Vagina (tissue), 2 donors: Measurements from ENCODE around the gene CDK5RAP3. TPM values are rescaled to one million over a fixed set of nuclear protein-coding genes. Genes with fewer than 3 reads are reported as not detected.

Source experiments
- DNase-seq, 2 donors: peaks; one replicate each; pipeline ENCODE4 v3.0.0-alpha.2; 2017; ENCODE audit errors: extremely low spot score in 2 of 2
- H3K27ac ChIP-seq: fragments of 200-600 bp; sonication (generic); one replicate; pipeline ENCODE4 v1.5.1; 2019
- H3K27me3 ChIP-seq: fragments of 200-600 bp; sonication (generic); one replicate; pipeline ENCODE4 v1.5.1; 2019
- H3K36me3 ChIP-seq, 2 donors: fragments of 200-600 bp; sonication (generic); one replicate each; pipeline ENCODE4 v1.5.1; 2017 to 2019
- H3K4me1 ChIP-seq: fragments of 200-600 bp; sonication (generic); one replicate; pipeline ENCODE4 v1.5.1; 2019
- H3K4me3 ChIP-seq, 2 donors: fragments of 200-600 bp; sonication (generic); 1 replicate in 1 of 2; 2 replicates in 1 of 2; pipeline ENCODE4 v1.5.1; 2016 to 2019
- H3K9me3 ChIP-seq: fragments of 200-600 bp; sonication (generic); one replicate; pipeline ENCODE4 v1.5.1; 2019
- POLR2A ChIP-seq, 2 donors: fragments of 450-650 bp; IDR thresholded peaks; one replicate each; pipeline ENCODE4 v1.6.1; 2017; ENCODE audit warnings: antibody characterized with exemption in 2 of 2, mild to moderate bottlenecking in 2 of 2, moderate library complexity in 2 of 2
- POLR2AphosphoS5 ChIP-seq, 2 donors: sonication (generic); formaldehyde crosslinking; IDR thresholded peaks; one replicate each; pipeline ENCODE4 v1.9.0; 2017; ENCODE audit warnings: antibody characterized with exemption in 2 of 2, mild to moderate bottlenecking in 2 of 2, low read depth in 1 of 2; ENCODE audit not compliant: insufficient read depth in 1 of 2
- intact Hi-C: fragments of 100-400 bp; cut with DNase I; formaldehyde crosslinking; loops from one replicate; pipeline ENCODE4 v1.15.1; 2023
- total RNA-seq: library from RNA; depleted of rRNA; stranded (reverse); fragments of >200 nt; gene quantifications from one replicate; pipeline ENCODE4 v1.2.3, GENCODE V29; 2016
- TF ChIP-seq, protein P1 (sequence below), 3 experiments: fragments of 450-650 bp in 2 of 3; fragments of 200-600 bp in 1 of 3; sonication (generic) in 1 of 3; IDR thresholded peaks; one replicate each; pipeline ENCODE4 v1.5.1; 2017 to 2019; ENCODE audit warnings: antibody characterized with exemption in 3 of 3, mild to moderate bottlenecking in 2 of 3, moderate library complexity in 2 of 3

Gene CDK5RAP3
- total RNA-seq, 1 donor from 2014 or later = 144 TPM

DNA sequence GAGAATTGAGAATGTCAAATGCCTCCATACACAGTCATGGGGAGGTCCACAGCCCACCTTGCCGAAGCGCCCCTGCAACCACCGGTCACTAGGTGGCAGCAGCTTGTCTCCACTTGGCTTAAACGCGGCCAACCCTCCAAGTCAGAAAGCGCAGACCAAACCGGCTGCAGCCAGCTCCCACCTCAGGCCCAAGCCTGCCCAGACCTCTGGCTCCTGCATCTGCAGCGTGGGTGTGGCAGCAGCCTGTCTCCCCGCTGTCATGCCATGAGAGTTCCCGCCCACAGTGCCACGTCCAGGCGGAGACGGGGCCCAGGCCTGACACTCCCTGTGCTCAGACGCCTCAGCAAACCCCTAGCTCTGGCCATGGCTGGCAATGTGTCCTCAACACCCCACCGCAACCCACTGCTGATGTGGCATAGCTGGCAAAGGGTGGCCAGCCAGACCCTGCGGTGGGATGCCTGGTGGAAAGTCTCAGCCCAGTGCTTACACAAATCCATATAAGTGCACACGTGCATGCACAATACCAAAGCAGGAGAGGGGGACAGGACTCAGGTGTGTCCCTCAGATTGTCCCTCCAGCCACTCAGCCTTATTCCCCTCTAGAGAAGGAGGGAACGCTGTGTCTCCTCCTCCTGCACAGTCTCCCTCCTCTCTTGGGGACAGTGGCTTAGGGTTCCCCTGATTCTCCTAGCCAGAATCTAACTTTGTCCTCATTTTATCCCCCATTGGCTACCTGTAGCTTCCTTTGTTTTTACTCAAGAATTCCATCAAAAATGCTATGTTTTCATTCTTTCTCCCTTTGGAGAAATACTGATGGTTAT, 55.8 kb downstream of the CDK5RAP3 start:
- Histone ChIP-seq H3K9me3 (no peaks in the 10 kb centered on the region), H3K27me3 (no peaks in the 10 kb centered on the region), H3K4me3 (peak overlapping the region in 1 of 2 donors; percentile 61), H3K4me1 (peaks cover 38% of the 10 kb centered on the region), H3K36me3 (no peaks in the 10 kb centered on the region), H3K27ac (peak overlapping the region; percentile 77)
- TF ChIP-seq POLR2A (IDR thresholded peaks at IDR 0.05) = no peak
- TF ChIP-seq POLR2AphosphoS5 (IDR thresholded peaks at IDR 0.05; ENCODE audit: insufficient read depth in 1 of 2, low read depth in 1 of 2) = peak; percentile 42 to 73
- TF ChIP-seq, protein P1, sequence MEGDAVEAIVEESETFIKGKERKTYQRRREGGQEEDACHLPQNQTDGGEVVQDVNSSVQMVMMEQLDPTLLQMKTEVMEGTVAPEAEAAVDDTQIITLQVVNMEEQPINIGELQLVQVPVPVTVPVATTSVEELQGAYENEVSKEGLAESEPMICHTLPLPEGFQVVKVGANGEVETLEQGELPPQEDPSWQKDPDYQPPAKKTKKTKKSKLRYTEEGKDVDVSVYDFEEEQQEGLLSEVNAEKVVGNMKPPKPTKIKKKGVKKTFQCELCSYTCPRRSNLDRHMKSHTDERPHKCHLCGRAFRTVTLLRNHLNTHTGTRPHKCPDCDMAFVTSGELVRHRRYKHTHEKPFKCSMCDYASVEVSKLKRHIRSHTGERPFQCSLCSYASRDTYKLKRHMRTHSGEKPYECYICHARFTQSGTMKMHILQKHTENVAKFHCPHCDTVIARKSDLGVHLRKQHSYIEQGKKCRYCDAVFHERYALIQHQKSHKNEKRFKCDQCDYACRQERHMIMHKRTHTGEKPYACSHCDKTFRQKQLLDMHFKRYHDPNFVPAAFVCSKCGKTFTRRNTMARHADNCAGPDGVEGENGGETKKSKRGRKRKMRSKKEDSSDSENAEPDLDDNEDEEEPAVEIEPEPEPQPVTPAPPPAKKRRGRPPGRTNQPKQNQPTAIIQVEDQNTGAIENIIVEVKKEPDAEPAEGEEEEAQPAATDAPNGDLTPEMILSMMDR (IDR thresholded peaks at IDR 0.05) = peak; percentile 90 to 92 (median 91)
- intact Hi-C loops = loop anchor here (2.0 to 10.0 kb wide), 3 partner anchors 46 to 568 kb away; partner anchors contain the start of genes HOXB3, HOXB5 and PNPO
- peak in 1 of 2 donors; percentile 92 for DNase-seq

DNA sequence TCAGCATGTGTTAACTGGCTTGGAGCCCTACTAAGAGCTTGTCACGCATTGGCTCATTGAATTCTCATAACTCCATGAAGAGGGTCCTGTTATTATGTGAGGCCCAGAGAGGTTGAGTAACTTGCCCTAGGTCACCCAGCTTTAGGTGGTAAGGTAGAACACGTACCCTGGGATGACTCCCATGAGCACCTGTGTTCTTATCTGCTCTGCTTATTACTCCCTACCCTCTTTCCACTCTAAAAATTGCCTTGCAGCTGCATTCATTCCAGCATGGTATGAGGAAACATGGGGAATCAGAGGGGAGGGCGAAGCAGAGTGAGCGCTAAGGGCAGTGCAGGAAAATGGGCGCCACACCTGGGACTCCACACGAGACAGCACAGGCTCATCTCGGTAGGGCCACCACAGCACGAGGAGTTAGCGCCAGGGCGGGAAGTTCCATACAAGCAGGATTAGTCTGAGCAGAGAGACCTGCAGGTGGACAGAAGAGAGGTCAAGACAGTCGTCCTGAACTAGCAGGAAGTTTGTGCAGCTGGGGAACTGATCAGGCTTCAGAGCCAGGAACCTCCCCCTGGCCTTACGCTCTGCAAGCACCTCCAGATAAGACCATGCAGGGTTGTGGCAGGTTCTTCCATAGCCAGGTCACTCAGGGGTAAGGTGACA, 56.5 kb downstream of the CDK5RAP3 start:
- H3K4me1 ChIP-seq = peaks cover 38% of the 10 kb centered on the region
- DNase-seq = no peak
- no peak overlapping the region for H3K4me3 ChIP-seq
- no peaks in the 10 kb centered on the region for H3K27me3 ChIP-seq
- intact Hi-C loops = loop anchor here (2.0 to 10.0 kb wide), 3 partner anchors 45 to 567 kb away; partner anchors contain the start of genes HOXB3, HOXB5 and PNPO
- H3K36me3 ChIP-seq = no peaks in the 10 kb centered on the region
- H3K9me3 ChIP-seq = no peaks in the 10 kb centered on the region
- no peak overlapping the region for H3K27ac ChIP-seq
- TF ChIP-seq, protein P1 (IDR thresholded peaks at IDR 0.05) = no peak
- TF ChIP-seq POLR2AphosphoS5 (IDR thresholded peaks at IDR 0.05; ENCODE audit: insufficient read depth in 1 of 2, low read depth in 1 of 2) = no peak
- TF ChIP-seq POLR2A (IDR thresholded peaks at IDR 0.05) = no peak

DNA sequence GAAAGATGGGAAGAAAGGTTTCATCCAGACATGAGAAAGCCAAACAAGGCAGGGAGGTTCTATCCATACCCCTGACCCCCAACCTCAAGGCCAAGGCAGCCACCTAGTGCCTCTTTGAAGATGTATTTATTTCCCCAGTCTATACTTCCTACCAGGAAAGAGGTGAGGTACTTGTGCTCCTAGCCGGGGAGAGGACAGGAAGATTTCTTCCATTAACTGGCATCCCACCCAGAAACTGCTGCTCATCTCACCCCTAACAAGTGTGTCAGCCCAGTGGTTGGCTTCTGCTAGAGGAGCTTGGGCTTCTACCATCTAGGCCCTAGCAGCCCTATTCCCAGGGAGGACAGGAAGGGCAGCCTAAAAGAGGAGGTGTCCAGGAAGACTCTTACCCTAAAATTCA, 57.8 kb downstream of the CDK5RAP3 start:
- H3K27ac ChIP-seq = no peak overlapping the region
- no peaks in the 10 kb centered on the region for H3K27me3 ChIP-seq
- no peak overlapping the region for H3K4me3 ChIP-seq
- peaks cover 31% of the 10 kb centered on the region for H3K4me1 ChIP-seq
- H3K9me3 ChIP-seq = no peaks in the 10 kb centered on the region
- DNase-seq = no peak
- TF ChIP-seq POLR2AphosphoS5 (IDR thresholded peaks at IDR 0.05; ENCODE audit: insufficient read depth in 1 of 2, low read depth in 1 of 2) (no peak), POLR2A (IDR thresholded peaks at IDR 0.05) (no peak)
- TF ChIP-seq, protein P1 (IDR thresholded peaks at IDR 0.05) = no peak
- intact Hi-C loops = loop anchor here (10.0 kb wide), 2 partner anchors 84 to 566 kb away; partner anchors contain the start of genes HOXB3, HOXB5 and PNPO
- no peaks in the 10 kb centered on the region for H3K36me3 ChIP-seq

DNA sequence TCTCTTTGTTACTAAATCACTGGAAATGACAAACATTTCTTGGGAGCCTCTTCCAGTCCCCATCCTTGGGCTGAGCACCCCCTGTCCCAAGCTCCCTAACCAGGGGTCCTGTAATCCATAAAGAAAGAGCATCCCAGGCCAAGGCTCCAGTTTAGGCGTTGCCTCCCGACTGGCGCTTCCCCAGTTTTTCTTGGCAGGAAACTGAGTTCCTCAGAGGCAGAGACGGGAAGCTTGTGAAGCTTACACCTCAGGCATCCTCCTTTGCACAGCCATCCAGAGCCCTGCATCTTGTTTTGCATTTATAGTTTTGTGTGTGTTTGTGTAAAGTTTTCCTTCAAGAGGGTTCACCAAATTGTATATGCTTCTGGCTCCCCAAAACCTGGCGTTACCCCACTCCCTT, 59.6 kb downstream of the CDK5RAP3 start:
- no peak for TF ChIP-seq POLR2A (IDR thresholded peaks at IDR 0.05)
- TF ChIP-seq POLR2AphosphoS5 (IDR thresholded peaks at IDR 0.05; ENCODE audit: insufficient read depth in 1 of 2, low read depth in 1 of 2) = no peak
- TF ChIP-seq, protein P1 (IDR thresholded peaks at IDR 0.05) = no peak
- intact Hi-C loops = no loop called here
- H3K4me3 ChIP-seq = no peak overlapping the region
- no peaks in the 10 kb centered on the region for H3K27me3 ChIP-seq
- no peaks in the 10 kb centered on the region for H3K9me3 ChIP-seq
- peaks cover 17% of the 10 kb centered on the region for H3K4me1 ChIP-seq
- no peak for DNase-seq
- no peak overlapping the region for H3K27ac ChIP-seq
- H3K36me3 ChIP-seq = no peaks in the 10 kb centered on the region

Other genes with a start within 250 kb of the CDK5RAP3 start
- 2.9 TPM for gene TBX21, start 237.9 kb upstream of the CDK5RAP3 start, total RNA-seq
- 5.6 TPM for gene OSBPL7, start 149.3 kb upstream of the CDK5RAP3 start, total RNA-seq
- gene MRPL10, start 139.6 kb upstream of the CDK5RAP3 start, total RNA-seq = 21.4 TPM
- gene LRRC46, start 139.4 kb upstream of the CDK5RAP3 start, total RNA-seq = not detected
- 33.1 TPM for gene SCRN2, start 129.8 kb upstream of the CDK5RAP3 start, total RNA-seq
- gene SP6, start 120.0 kb upstream of the CDK5RAP3 start, total RNA-seq = 3.9 TPM
- 11.3 TPM for gene SP2, start 74.9 kb upstream of the CDK5RAP3 start, total RNA-seq
- 42.7 TPM for gene PNPO, start 29.5 kb upstream of the CDK5RAP3 start, total RNA-seq
- 2.2 TPM for gene PRR15L, start 13.2 kb upstream of the CDK5RAP3 start, total RNA-seq
- gene COPZ2, start 66.7 kb downstream of the CDK5RAP3 start, total RNA-seq = 34.4 TPM
- 190 TPM for gene NFE2L1, start 77.2 kb downstream of the CDK5RAP3 start, total RNA-seq
- gene CBX1, start 130.4 kb downstream of the CDK5RAP3 start, total RNA-seq = 43.5 TPM
- 15.0 TPM for gene SNX11, start 136.7 kb downstream of the CDK5RAP3 start, total RNA-seq